B cell (primary cell): ENCODE data around the gene TMEM108. TPM values are rescaled to one million over a fixed set of nuclear protein-coding genes. Genes with fewer than 3 reads are reported as not detected.

Source experiments
- ATAC-seq: fragments of 200-7000 bp; cut with Tn5 transposase; one replicate; pipeline ENCODE4 v1.10.0; 2021; ENCODE audit warnings: low read depth, mild to moderate bottlenecking, moderate number of reproducible peaks, moderate library complexity
- CTCF ChIA-PET: fragments of 350-600 bp; sonication (Branson Sonifier 250); formaldehyde crosslinking; loops from one replicate; lab custom pipeline; 2021; ENCODE audit warnings: antibody characterized with exemption, inconsistent platforms; lab: Charles Lee
- POLR2A ChIA-PET: fragments of 350-600 bp; sonication (Branson Sonifier 250); formaldehyde crosslinking; loops from one replicate; lab custom pipeline; 2021; ENCODE audit warnings: antibody characterized with exemption; lab: Charles Lee
- DNase-seq: peaks from one replicate; pipeline ENCODE4 v3.0.0; 2013
- H2AFZ ChIP-seq: 2 replicates; pipeline ENCODE4 v1.6.1; 2012; ENCODE audit warnings: mild to moderate bottlenecking, low read depth, low read length; ENCODE audit not compliant: insufficient read depth, poor library complexity, severe bottlenecking
- H3K27ac ChIP-seq, 2 donors: 1 replicate in 1 of 2; 2 replicates in 1 of 2; pipeline ENCODE4 v1.5.1; 2012 to 2013; ENCODE audit warnings: low read length in 2 of 2, mild to moderate bottlenecking in 2 of 2, moderate library complexity in 1 of 2
- H3K27me3 ChIP-seq, 4 experiments: fragments of 200-600 bp in 1 of 4; sonication (generic) in 1 of 4; replicated peaks in 1 of 4; 1 replicate in 2 of 4; 2 replicates in 2 of 4; pipeline versions ENCODE4 v1.6.1 to v1.7.0; 2013 to 2016; ENCODE audit warnings: low read length in 3 of 4, mild to moderate bottlenecking in 2 of 4, mixed read lengths in 1 of 4, moderate library complexity in 1 of 4; ENCODE audit not compliant: insufficient read depth in 4 of 4, control insufficient read depth in 3 of 4; ENCODE audit errors: control extremely low read depth in 1 of 4
- H3K36me3 ChIP-seq, 2 experiments: replicated peaks in 1 of 2; 1 replicate in 1 of 2; 2 replicates in 1 of 2; pipeline versions ENCODE4 v1.6.1 to v1.7.1; 2013; ENCODE audit warnings: low read length in 1 of 2; ENCODE audit not compliant: insufficient read depth in 2 of 2, control insufficient read depth in 1 of 2; ENCODE audit errors: control extremely low read depth in 1 of 2, extremely low read depth in 1 of 2
- H3K4me1 ChIP-seq, 2 donors: fragments of 200-600 bp in 1 of 2; sonication (generic) in 1 of 2; 1 replicate in 1 of 2; 2 replicates in 1 of 2; pipeline versions ENCODE4 v1.5.1 to v1.6.1; 2013 to 2017; ENCODE audit warnings: low read length in 2 of 2; ENCODE audit not compliant: control insufficient read depth in 2 of 2, insufficient read depth in 2 of 2
- H3K4me2 ChIP-seq: replicated peaks from 2 replicates; pipeline ENCODE3; 2012; ENCODE audit warnings: mild to moderate bottlenecking, low read depth, low read length; ENCODE audit not compliant: poor library complexity, severe bottlenecking
- H3K4me3 ChIP-seq, 5 experiments: fragments of 200-600 bp in 1 of 5; sonication (generic) in 1 of 5; 1 replicate in 3 of 5; 2 replicates in 2 of 5; pipeline versions ENCODE4 v1.5.1 to v1.7.0; 2011 to 2016; ENCODE audit warnings: low read length in 4 of 5, mild to moderate bottlenecking in 4 of 5, low read depth in 2 of 5, control low read depth in 1 of 5, moderate library complexity in 1 of 5; ENCODE audit not compliant: insufficient read depth in 1 of 5; ENCODE audit errors: control extremely low read depth in 1 of 5, extremely low read depth in 1 of 5
- H3K79me2 ChIP-seq: fragments of 200-600 bp; sonication (generic); one replicate; pipeline ENCODE4 v1.6.0; 2016; ENCODE audit warnings: low read length; ENCODE audit not compliant: control insufficient read depth, insufficient read depth
- H3K9ac ChIP-seq: fragments of 200-600 bp; sonication (generic); 2 replicates; pipeline ENCODE4 v1.6.1; 2017; ENCODE audit warnings: mild to moderate bottlenecking, low read length, moderate library complexity
- H3K9me3 ChIP-seq, 3 donors: one replicate each; pipeline versions ENCODE4 v1.6.1 to v1.7.1; 2013; ENCODE audit warnings: low read length in 2 of 3; ENCODE audit not compliant: control insufficient read depth in 2 of 3, insufficient read depth in 1 of 3; ENCODE audit errors: control extremely low read depth in 1 of 3
- H4K20me1 ChIP-seq: 2 replicates; pipeline ENCODE4 v1.6.0; 2012; ENCODE audit warnings: mild to moderate bottlenecking, low read length; ENCODE audit not compliant: insufficient read depth, control insufficient read depth, poor library complexity, severe bottlenecking
- H3K27ac Mint-ChIP-seq: one replicate; pipeline ENCODE4 v1.8.0; 2021; ENCODE audit warnings: mixed read lengths
- H3K27me3 Mint-ChIP-seq: one replicate; pipeline ENCODE4 v1.8.0; 2021; ENCODE audit warnings: mixed read lengths
- H3K4me1 Mint-ChIP-seq: one replicate; pipeline ENCODE4 v1.8.0; 2021; ENCODE audit warnings: mixed read lengths
- H3K4me3 Mint-ChIP-seq: one replicate; pipeline ENCODE4 v1.8.0; 2021; ENCODE audit warnings: mixed read lengths
- H3K9me3 Mint-ChIP-seq: one replicate; pipeline ENCODE4 v1.8.0; 2022; ENCODE audit warnings: mixed read lengths; ENCODE audit not compliant: insufficient read depth
- EZH2 ChIP-seq: IDR thresholded peaks from 2 replicates; pipeline ENCODE4 v1.6.1; 2012; ENCODE audit warnings: borderline replicate concordance, low read depth, mild to moderate bottlenecking, moderate library complexity, low read length; ENCODE audit not compliant: insufficient read depth, poor library complexity, severe bottlenecking
- WGBS: methylation state at CpG from one replicate; pipeline ENCODE4 v1.1.5; 2013; ENCODE audit warnings: missing lambda C conversion rate; ENCODE audit not compliant: insufficient coverage; 5-methylcytosine and 5-hydroxymethylcytosine counted together
- intact Hi-C: fragments of 100-400 bp; cut with micrococcal nuclease; formaldehyde crosslinking; loops from one replicate; pipeline ENCODE4 v1.10.0; 2022
- polyA plus RNA-seq: library from polyadenylated mRNA; depleted of rRNA; stranded (reverse); fragments of >200 nt; gene quantifications from 2 replicates; pipeline ENCODE4 v1.2.3, GENCODE V29; 2012
- total RNA-seq, 2 donors: library from RNA; stranded (reverse); fragments of 120-200 nt in 1 of 2; gene quantifications; 1 replicate in 1 of 2; 2 replicates in 1 of 2; pipeline versions ENCODE4 v1.2.3 to v1.2.4, GENCODE V29; 2013 to 2022
- TF ChIP-seq, protein P1 (sequence below): fragments of 200-600 bp; IDR thresholded peaks from one replicate; pipeline ENCODE4 v1.8.0; 2022; ENCODE audit warnings: antibody characterized with exemption, mild to moderate bottlenecking

The TMEM108 gene
- total and polyA plus RNA-seq, 2 donors (not counting 1 experiment from before 2014, with no cell fraction given): not detected

DNA sequence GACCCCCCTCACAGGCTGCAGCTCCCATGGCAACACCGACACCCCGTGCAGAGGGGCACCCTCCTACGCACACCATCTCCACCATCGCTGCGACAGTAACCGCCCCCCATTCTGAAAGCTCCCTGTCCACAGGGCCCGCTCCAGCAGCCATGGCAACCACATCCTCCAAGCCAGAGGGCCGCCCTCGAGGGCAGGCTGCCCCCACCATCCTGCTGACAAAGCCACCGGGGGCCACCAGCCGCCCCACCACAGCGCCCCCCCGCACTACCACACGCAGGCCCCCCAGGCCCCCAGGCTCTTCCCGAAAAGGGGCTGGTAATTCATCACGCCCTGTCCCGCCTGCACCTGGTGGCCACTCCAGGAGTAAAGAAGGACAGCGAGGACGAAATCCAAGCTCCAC is 341.7 kb downstream of the TMEM108 start:
- no peaks in the 10 kb centered on the region for H4K20me1 ChIP-seq
- CTCF ChIA-PET: no interaction called here
- Mint-ChIP-seq H3K4me1 (no peaks in the 10 kb centered on the region), H3K27me3 (no peaks in the 10 kb centered on the region), H3K4me3 (no peak overlapping the region), H3K9me3 (no peaks in the 10 kb centered on the region), H3K27ac (no peak overlapping the region)
- 94% methylated on average over 19 of the region's 19 CpGs for WGBS
- intact Hi-C loops: loop anchor here (10.0 kb wide), 1 partner anchor 845 kb away; no protein-coding TSS in a partner anchor
- no peak overlapping the region for H3K4me3 ChIP-seq
- H3K9me3 ChIP-seq: no peaks in the 10 kb centered on the region
- TF ChIP-seq, protein P1, sequence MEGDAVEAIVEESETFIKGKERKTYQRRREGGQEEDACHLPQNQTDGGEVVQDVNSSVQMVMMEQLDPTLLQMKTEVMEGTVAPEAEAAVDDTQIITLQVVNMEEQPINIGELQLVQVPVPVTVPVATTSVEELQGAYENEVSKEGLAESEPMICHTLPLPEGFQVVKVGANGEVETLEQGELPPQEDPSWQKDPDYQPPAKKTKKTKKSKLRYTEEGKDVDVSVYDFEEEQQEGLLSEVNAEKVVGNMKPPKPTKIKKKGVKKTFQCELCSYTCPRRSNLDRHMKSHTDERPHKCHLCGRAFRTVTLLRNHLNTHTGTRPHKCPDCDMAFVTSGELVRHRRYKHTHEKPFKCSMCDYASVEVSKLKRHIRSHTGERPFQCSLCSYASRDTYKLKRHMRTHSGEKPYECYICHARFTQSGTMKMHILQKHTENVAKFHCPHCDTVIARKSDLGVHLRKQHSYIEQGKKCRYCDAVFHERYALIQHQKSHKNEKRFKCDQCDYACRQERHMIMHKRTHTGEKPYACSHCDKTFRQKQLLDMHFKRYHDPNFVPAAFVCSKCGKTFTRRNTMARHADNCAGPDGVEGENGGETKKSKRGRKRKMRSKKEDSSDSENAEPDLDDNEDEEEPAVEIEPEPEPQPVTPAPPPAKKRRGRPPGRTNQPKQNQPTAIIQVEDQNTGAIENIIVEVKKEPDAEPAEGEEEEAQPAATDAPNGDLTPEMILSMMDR: no peak
- TF ChIP-seq EZH2: no peak
- no peak overlapping the region for H3K4me2 ChIP-seq
- no peak overlapping the region for H3K9ac ChIP-seq
- no peaks in the 10 kb centered on the region for H3K4me1 ChIP-seq
- DNase-seq (no peak), ATAC-seq (no peak)
- POLR2A ChIA-PET: no interaction called here
- H3K27ac ChIP-seq: no peak overlapping the region
- H3K79me2 ChIP-seq: no peaks in the 10 kb centered on the region
- H2AFZ ChIP-seq: no peak overlapping the region
- H3K27me3 ChIP-seq: peaks cover 0 to 3% (median 0%) of the 10 kb centered on the region in 4 experiments
- H3K36me3 ChIP-seq: no peaks in the 10 kb centered on the region

DNA sequence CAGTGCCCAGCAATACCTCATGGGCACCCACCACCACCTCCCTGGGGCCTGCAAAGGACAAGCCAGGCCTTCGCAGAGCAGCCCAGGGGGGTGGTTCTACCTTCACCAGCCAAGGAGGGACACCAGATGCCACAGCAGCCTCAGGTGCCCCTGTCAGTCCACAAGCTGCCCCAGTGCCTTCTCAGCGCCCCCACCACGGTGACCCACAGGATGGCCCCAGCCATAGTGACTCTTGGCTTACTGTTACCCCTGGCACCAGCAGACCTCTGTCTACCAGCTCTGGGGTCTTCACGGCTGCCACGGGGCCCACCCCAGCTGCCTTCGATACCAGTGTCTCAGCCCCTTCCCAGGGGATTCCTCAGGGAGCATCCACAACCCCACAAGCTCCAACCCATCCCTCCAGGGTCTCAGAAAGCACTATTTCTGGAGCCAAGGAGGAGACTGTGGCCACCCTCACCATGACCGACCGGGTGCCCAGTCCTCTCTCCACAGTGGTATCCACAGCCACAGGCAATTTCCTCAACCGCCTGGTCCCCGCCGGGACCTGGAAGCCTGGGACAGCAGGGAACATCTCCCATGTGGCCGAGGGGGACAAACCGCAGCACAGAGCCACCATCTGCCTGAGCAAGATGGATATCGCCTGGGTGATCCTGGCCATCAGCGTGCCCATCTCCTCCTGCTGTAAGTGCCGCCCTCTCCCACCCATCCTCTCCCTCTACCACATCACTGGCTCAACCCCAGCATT is 342.5 kb downstream of the TMEM108 start:
- POLR2A ChIA-PET: no interaction called here
- no peak for TF ChIP-seq EZH2
- TF ChIP-seq, protein P1: no peak
- H3K27ac ChIP-seq: no peak overlapping the region
- H3K4me1 ChIP-seq: no peaks in the 10 kb centered on the region
- no peaks in the 10 kb centered on the region for H3K4me1 Mint-ChIP-seq
- no peaks in the 10 kb centered on the region for H3K27me3 Mint-ChIP-seq
- no peaks in the 10 kb centered on the region for H3K9me3 Mint-ChIP-seq
- no peak overlapping the region for H3K27ac Mint-ChIP-seq
- no peak overlapping the region for H3K4me3 Mint-ChIP-seq
- no peaks in the 10 kb centered on the region for H3K36me3 ChIP-seq
- WGBS: 92% methylated on average over 16 of the region's 16 CpGs
- no peaks in the 10 kb centered on the region for H4K20me1 ChIP-seq
- no peak for DNase-seq
- H3K27me3 ChIP-seq: peaks cover 0 to 3% (median 0%) of the 10 kb centered on the region in 4 experiments
- H2AFZ ChIP-seq: no peak overlapping the region
- no peak overlapping the region for H3K4me3 ChIP-seq
- H3K4me2 ChIP-seq: no peak overlapping the region
- intact Hi-C loops: loop anchor here (10.0 kb wide), 1 partner anchor 846 kb away; no protein-coding TSS in a partner anchor
- no peak for ATAC-seq
- no peaks in the 10 kb centered on the region for H3K9me3 ChIP-seq
- no peaks in the 10 kb centered on the region for H3K79me2 ChIP-seq
- CTCF ChIA-PET: no interaction called here
- H3K9ac ChIP-seq: no peak overlapping the region
